Measurements from ENCODE around the gene SLC19A1.

Gene SLC19A1

DNA sequence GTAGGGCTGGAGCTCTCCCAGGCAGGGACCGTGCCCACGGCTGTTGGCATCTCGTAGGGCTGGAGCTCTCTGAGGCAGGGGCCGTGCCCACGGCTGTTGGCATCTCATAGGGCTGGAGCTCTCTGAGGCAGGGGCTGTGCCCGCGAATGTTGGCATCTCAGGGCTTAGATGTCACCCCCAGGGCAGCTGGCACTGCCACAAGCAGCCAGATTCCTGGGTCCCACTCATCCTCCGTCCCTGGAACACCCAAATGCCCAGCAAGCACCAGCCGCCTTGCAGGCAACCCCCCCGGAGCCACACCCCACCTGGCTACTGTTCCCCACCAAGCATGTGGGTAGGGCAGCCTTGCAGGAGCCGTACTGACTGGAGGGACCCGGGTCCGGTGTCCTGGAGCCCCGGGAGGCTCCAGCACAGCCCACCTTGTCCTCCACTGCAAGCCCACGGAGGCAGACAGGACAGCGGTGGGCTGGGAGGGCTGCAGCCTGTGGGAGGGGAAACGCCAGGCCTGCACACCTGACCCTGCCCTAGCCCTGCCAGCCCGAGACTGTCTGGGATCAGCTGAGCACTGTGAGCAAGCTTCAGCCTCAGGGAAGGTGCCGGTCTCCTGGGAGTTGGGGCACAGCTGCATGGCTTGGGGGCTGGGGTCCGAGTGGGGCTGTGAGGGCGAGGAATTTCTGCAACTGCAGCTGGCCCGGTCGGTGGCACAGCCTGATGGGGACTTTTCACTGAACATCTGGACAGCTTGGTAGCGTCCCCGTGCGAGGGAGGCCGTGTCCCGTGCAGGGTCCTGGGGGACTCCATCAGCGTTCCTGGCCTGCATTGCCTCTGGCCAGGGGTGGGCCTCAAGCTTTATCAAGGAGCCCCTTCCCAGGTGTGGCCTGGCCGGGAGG lies 83.7 kb downstream of the SLC19A1 start:
- H3K9ac ChIP-seq (ENCODE audit: low read depth, low read length), result no peak overlapping the region
- H3K9me3 ChIP-seq (ENCODE audit: control insufficient read depth, insufficient read depth, low read length), result peaks cover 6% of the 10 kb centered on the region; the same call in 1 of the 2 replicates
- peaks cover 4% of the 10 kb centered on the region; the same call in 1 of the 2 replicates for H3K36me3 ChIP-seq (ENCODE audit: insufficient read depth, low read length)
- H3K4me1 ChIP-seq (ENCODE audit: insufficient read depth, low read length), result no peaks in the 10 kb centered on the region

DNA sequence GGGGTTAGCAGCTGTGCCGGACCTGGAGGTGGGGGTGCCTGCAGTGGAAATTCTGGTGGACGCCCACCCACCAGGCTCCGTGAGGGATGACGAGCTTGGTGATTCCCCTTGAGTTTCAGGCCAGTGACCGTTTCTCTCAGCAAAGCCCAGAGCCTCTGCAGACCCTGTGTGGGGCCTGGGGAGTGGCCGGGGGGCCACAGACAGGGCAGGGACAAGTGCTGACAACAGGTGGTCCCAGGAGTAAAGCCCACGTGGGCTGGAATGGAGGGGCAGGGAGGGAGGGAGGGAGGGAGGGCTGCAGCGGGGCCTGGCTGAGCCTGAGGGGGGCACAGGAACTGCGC lies 84.4 kb downstream of the SLC19A1 start:
- H3K36me3 ChIP-seq (ENCODE audit: insufficient read depth, low read length), result peaks cover 4% of the 10 kb centered on the region; the same call in 1 of the 2 replicates
- no peak overlapping the region for H3K9ac ChIP-seq (ENCODE audit: low read depth, low read length)
- no peaks in the 10 kb centered on the region for H3K4me1 ChIP-seq (ENCODE audit: insufficient read depth, low read length)
- peaks cover 6% of the 10 kb centered on the region; the same call in 1 of the 2 replicates for H3K9me3 ChIP-seq (ENCODE audit: control insufficient read depth, insufficient read depth, low read length)

DNA sequence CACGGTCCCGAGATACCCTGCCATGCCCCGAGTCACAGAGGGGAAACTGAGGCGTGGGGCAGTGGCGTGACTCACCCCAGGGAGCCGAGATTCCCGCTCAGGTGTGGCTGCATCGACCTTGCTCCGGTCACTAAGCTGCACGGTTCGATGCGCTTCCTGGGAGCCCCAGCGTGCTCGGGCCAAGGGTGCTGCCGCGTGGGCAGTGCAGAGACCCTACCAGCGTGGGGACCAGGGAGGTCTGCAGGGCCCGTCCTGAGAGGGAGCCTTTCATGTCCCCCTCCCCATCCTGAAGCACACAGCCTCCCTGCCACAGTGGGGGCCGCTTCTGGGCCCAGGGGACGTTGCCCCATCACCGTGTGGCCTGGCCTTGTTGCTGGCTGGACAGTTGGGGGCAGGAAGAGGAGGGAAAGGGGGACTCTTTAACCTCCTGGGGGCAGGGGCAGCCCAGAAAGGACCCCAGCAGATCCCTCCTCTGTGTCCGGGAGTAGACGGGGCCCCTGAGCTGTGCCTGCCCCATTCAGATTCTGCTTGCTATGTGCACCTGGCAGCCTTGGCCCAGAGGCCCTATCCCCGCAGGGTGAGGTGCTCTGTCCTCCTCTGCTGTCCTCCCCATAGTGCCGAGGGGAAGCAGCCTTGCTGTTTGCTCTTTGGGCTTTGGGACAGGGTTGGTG lies 84.9 kb downstream of the SLC19A1 start:
- Histone ChIP-seq H3K36me3 (ENCODE audit: insufficient read depth, low read length) (peaks cover 4% of the 10 kb centered on the region; the same call in 1 of the 2 replicates), H3K9me3 (ENCODE audit: control insufficient read depth, insufficient read depth, low read length) (peaks cover 3% of the 10 kb centered on the region; the same call in 1 of the 2 replicates), H3K9ac (ENCODE audit: low read depth, low read length) (no peak overlapping the region), H3K4me1 (ENCODE audit: insufficient read depth, low read length) (no peaks in the 10 kb centered on the region)

DNA sequence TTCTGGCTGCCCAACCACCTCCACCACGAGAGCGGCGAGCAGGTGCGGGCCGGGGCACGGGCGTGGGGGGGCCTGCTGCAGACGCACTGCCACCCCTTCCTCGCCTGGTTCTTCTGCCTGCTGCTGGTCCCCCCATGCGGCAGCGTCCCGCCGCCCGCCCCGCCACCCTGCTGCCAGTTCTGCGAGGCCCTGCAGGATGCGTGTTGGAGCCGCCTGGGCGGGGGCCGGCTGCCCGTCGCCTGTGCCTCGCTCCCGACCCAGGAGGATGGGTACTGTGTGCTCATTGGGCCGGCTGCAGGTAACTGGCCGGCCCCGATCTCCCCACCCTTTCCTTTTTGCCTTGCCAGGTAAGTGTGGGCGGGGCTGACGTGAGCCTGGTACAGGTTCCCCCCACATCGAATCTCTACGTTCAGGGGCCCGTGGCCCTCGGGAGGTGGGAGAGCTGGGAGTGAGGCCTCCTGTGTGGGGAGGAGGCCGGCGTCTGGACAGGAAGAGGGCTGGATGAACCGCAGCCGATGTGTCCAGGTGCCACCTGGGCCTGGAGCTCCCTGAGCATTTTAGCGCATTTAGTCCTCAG lies 85.6 kb downstream of the SLC19A1 start:
- Histone ChIP-seq H3K36me3 (ENCODE audit: insufficient read depth, low read length) (peaks cover 4% of the 10 kb centered on the region; the same call in 1 of the 2 replicates), H3K4me1 (ENCODE audit: insufficient read depth, low read length) (no peaks in the 10 kb centered on the region), H3K9ac (ENCODE audit: low read depth, low read length) (no peak overlapping the region), H3K9me3 (ENCODE audit: control insufficient read depth, insufficient read depth, low read length) (no peaks in the 10 kb centered on the region; the same call in 1 of the 2 replicates)

GRCh38 chr21:45455674-45456583 lies 86.3 kb downstream of the SLC19A1 start:
- no peaks in the 10 kb centered on the region for H3K9me3 ChIP-seq (ENCODE audit: control insufficient read depth, insufficient read depth, low read length)
- H3K4me1 ChIP-seq (ENCODE audit: insufficient read depth, low read length), result no peaks in the 10 kb centered on the region
- peaks cover 4% of the 10 kb centered on the region; the same call in 1 of the 2 replicates for H3K36me3 ChIP-seq (ENCODE audit: insufficient read depth, low read length)
- no peak overlapping the region for H3K9ac ChIP-seq (ENCODE audit: low read depth, low read length)

DNA sequence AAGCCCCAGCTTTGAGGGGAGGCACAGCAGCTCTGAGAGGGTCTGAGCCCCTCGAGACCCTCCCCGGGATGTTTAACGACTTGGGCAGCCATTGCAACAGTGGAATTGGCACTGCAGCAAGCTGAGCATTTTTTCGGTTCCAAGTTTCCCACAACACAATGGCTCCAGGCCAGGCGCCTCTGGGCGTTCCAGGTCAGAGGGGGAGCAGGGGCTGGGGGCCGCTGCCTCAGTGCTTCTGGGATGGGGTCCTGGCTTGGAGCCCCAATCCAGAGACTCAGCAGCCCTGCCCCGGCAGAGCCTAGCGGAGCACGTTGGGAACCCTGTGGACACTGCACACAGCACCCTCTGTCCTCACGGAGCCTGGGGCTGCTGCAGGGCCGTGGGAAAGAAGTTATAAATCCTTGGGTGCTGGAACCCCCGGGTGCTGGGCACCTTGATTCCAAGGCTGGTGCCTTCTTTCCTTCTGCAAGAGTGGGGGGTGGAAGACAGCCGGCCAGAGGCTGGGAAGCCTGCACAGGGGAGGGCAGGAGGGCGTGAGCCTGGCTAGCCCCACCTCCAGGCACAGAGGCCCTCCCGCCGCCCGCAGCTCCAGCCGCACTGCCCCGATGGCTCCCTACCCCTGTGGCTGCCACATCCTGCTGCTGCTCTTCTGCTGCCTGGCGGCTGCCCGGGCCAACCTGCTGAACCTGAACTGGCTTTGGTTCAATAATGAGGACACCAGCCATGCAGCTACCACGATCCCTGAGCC lies 87.1 kb downstream of the SLC19A1 start:
- Histone ChIP-seq H3K4me1 (ENCODE audit: insufficient read depth, low read length) (no peaks in the 10 kb centered on the region), H3K36me3 (ENCODE audit: insufficient read depth, low read length) (peaks cover 3% of the 10 kb centered on the region; the same call in 1 of the 2 replicates), H3K9ac (ENCODE audit: low read depth, low read length) (no peak overlapping the region), H3K9me3 (ENCODE audit: control insufficient read depth, insufficient read depth, low read length) (no peaks in the 10 kb centered on the region)

DNA sequence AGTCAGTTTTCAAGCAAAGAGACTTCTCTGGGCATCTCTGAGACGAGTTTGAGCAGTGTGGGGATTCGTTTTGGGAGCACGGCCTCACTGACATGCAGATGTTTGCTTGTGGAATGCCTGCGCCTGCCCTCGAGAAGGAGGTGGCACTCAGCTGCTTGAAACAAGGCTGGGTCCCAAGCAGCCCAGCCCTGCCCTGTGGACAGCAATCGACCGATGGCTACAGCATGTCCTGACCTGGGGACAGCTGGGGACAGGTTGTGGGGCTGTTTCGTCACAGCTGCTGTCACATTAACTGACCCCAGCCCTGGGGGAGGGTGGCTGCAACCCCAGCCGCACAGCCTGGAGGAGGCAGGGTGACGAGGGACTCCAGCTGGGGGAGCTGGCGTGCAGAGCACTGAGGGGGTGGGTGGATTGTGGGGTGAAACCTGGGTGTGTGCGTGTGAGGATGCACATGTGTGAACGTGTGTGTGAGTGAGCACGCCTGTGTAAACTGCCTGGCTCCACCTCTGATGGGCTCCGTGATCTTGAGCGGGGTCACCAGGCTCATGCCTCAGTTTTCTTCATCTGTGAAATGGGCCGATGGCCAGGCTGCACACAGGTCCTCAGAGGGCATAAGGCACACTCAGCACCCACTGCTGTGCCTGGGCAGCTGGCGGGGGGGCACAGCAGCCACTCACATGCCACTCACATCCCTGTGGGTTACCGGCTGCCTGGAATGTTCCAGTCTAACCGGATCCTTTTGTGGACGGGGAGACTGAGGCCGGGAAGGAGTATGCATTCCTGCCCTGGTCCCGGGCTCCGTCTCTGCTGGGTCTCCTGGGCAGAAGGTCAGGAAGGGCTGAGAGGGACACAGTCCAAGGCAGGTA lies 87.9 kb downstream of the SLC19A1 start:
- no peaks in the 10 kb centered on the region for H3K9me3 ChIP-seq (ENCODE audit: control insufficient read depth, insufficient read depth, low read length)
- H3K4me1 ChIP-seq (ENCODE audit: insufficient read depth, low read length), result no peaks in the 10 kb centered on the region
- no peak overlapping the region for H3K9ac ChIP-seq (ENCODE audit: low read depth, low read length)
- H3K36me3 ChIP-seq (ENCODE audit: insufficient read depth, low read length), result no peaks in the 10 kb centered on the region; the same call in 1 of the 2 replicates

GRCh38 chr21:45453308-45453950 lies 88.8 kb downstream of the SLC19A1 start:
- no peaks in the 10 kb centered on the region for H3K4me1 ChIP-seq (ENCODE audit: insufficient read depth, low read length)
- H3K36me3 ChIP-seq (ENCODE audit: insufficient read depth, low read length), result no peaks in the 10 kb centered on the region; the same call in 1 of the 2 replicates
- H3K9me3 ChIP-seq (ENCODE audit: control insufficient read depth, insufficient read depth, low read length), result no peaks in the 10 kb centered on the region
- H3K9ac ChIP-seq (ENCODE audit: low read depth, low read length), result no peak overlapping the region

DNA sequence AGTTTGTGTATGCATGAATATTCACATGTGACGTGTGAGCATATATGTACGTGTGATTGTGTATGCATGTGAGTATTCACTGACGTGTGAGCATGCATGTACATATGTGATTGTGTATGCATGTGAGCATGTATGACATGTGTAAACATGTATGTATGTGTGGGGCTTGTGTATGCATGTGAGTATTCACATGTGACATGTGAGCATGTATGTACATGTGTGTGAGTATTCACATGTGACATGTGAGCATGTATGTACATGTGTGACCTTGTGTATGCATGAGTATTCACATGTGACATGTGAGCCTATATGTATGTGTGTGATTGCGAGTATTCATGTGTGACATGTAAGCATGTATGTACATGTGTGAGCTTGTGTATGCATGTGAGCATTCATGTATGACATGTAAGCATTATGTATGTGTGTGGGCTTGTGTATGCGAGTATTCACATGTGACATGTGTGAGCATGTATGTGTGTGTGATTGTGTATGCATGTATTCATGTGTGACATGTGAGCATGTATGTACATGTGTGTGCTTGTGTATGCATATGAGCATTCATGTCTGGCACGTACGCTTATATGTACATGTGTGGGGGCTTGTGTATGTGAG lies 89.4 kb downstream of the SLC19A1 start:
- H3K9ac ChIP-seq (ENCODE audit: low read depth, low read length), result no peak overlapping the region
- no peaks in the 10 kb centered on the region for H3K4me1 ChIP-seq (ENCODE audit: insufficient read depth, low read length)
- H3K36me3 ChIP-seq (ENCODE audit: insufficient read depth, low read length), result no peaks in the 10 kb centered on the region; the same call in 1 of the 2 replicates
- H3K9me3 ChIP-seq (ENCODE audit: control insufficient read depth, insufficient read depth, low read length), result no peaks in the 10 kb centered on the region

- no peaks in the 10 kb centered on the region; the same call in 1 of the 2 replicates for H3K36me3 ChIP-seq (ENCODE audit: insufficient read depth, low read length)
- H3K9ac ChIP-seq (ENCODE audit: low read depth, low read length), result no peak overlapping the region
- H3K9me3 ChIP-seq (ENCODE audit: control insufficient read depth, insufficient read depth, low read length), result no peaks in the 10 kb centered on the region
- no peaks in the 10 kb centered on the region for H3K4me1 ChIP-seq (ENCODE audit: insufficient read depth, low read length)
Observed at GRCh38 chr21:45451771-45452182, 90.5 kb downstream of the SLC19A1 start.

- H3K36me3 ChIP-seq (ENCODE audit: insufficient read depth, low read length), result no peaks in the 10 kb centered on the region; the same call in 1 of the 2 replicates
- no peak overlapping the region for H3K9ac ChIP-seq (ENCODE audit: low read depth, low read length)
- 0 out of 2 replicates have a peak, but pooled peaks cover under 1% of the 10 kb centered on the region for H3K9me3 ChIP-seq (ENCODE audit: control insufficient read depth, insufficient read depth, low read length)
- no peaks in the 10 kb centered on the region for H3K4me1 ChIP-seq (ENCODE audit: insufficient read depth, low read length)
Observed at GRCh38 chr21:45451091-45451740, 91.0 kb downstream of the SLC19A1 start.

Data from ES-I3 (cell line).